ENCODE measurements around the gene UBA7.

The UBA7 gene

DNA sequence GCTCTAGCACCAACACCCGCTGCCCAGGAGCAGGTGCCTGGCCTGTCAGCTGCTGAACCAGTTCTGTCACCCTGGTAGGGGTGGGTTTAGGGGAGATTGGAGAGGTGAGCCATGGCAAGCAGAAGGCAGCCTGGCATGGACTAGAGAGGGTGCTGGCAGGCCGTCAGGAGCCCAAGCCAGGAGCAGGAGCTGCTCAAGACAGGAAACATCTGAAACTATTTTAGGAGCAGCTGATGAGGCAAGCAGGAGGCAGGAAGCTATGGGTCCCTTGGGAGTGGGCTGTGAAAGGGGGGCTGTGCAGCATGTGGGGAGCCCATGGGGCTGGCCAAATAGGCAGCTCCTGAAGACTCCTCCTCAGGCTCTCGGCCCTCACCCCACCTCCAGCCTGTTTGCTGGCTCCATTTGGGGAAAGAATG lies 8.4 kb downstream of the UBA7 start:
- DNase-seq (ENCODE audit: low read depth in 2 of 3, low spot score in 1 of 3) = no peak

GRCh38 chr3:49804141-49805041 lies 9.4 kb downstream of the UBA7 start:
- no peak for DNase-seq (ENCODE audit: low read depth in 2 of 3, low spot score in 1 of 3)

GRCh38 chr3:49803465-49804140 lies 10.2 kb downstream of the UBA7 start:
- peak in 1 of 3 donors; percentile 34 for DNase-seq (ENCODE audit: low read depth in 2 of 3, low spot score in 1 of 3)

DNA sequence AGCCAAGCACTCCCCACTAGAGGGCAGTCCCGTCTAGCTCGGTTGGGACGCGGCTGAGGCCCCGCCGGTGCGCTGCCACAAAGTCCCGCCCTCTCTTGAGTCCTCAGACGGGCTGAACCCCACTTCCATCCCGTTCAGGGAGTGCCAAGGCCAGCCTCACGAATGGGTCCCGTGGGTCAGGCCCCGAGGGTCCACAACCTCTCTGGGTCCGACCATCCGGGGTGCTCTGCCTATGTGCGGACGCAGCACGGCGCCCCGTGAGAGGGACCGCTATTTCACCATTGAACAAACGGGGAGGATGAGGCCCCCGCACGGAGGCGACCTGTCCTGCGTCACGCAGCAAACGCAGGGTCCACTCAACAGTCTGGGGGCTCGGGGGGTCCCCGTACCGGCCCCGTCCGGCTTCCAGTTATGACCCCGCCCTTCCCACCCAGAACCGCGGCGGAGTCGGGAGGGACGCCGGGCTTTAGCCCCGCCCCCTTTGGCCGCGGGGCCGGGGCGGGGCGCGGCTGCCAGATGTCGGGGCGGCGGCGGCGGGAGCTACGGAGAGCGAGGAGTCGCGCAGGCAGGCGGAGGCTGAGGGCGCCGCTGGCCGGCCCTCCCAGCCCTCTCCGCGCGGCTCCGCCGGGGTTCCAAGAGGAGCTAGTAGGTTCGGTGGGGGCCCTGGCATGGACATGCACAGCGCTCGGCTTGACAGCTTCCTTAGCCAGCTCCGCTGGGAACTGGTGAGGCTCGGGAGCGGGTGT lies 10.9 kb downstream of the UBA7 start, which contains the start of gene INKA1:
TSS of gene INKA1 (plus strand) at position 543 of the 746 bp plus-strand sequence. CDS start at position 675, 132 bp downstream.
- DNase-seq (ENCODE audit: low read depth in 2 of 3, low spot score in 1 of 3) = peak; percentile 77 to 91 (median 87)

GRCh38 chr3:49801160-49801559 lies 12.6 kb downstream of the UBA7 start:
- no peak for DNase-seq (ENCODE audit: low read depth in 2 of 3, low spot score in 1 of 3)

GRCh38 chr3:49799761-49800160 lies 14.0 kb downstream of the UBA7 start, which contains the start of gene CDHR4:
CDHR4 (minus strand) TSS chr3:49799873; CDS start chr3:49799812, 61 bp downstream.
- no peak for DNase-seq (ENCODE audit: low read depth in 2 of 3, low spot score in 1 of 3)

DNA sequence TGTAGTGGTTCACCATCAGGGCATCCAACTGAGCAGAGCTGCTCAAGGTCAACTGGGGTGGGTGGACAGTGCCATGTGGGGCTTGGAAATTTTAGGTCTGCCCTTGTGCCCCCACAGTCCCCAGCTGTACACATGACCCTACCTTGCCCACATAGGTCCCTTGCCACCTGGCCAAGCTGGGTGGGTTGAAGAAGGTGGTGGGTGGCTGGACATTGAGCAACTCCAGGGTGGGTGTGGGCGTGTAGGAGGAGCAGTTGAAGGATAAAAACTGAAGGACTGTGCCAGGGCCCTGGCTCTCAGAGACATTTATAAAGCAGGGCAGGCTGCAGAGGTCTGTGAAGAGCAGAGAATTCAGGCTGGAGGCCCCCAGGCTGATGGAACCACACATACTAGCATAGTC lies 14.6 kb downstream of the UBA7 start:
- no peak for DNase-seq (ENCODE audit: low read depth in 2 of 3, low spot score in 1 of 3)

DNA sequence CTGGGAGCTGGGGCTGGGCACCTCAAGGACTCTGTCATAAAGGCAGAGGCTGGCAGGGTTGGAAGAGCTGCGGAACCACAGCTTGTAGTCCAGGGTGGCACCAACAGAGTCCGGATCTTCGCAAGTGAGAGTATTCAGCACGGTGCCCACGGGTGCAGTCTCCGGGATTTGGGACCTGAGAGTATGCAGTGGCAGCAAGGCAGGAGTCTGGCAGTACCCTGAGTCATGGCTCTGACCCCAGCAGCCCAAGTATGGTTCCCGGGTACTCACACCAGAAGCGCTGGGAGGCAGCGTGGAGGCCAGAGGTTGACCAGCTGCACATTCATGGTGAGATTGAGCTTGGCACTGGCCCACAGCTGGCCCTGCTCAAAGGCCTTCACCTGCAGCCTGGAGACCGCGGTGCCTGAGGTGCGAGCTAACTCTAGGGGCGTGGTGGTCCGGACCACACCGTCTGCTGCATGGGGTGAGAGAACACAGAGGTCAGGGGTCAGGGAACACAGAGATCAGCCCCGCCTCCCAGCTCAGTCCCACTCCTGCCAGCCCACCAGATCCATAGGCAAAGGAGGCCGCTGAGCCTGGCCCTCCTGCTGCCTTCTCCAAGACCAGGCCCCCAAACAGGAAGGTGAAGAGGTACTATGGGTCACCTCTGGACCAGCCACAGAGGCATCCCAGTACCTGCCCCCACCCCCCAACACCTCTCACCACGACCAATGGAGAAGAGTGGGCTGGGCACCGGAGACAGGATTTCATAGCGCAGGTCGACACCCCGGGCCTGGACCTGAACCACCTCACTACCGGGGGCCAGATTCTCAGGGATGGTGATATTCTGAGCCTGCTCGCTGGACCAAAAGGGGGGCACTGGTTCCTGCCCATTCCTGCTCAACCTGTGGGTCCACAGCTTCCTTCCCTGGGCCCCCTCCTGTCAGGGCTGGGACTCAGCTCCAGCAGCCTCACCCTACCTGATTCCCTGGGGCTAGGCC lies 18.5 kb downstream of the UBA7 start:
- no peak for DNase-seq (ENCODE audit: low read depth in 2 of 3, low spot score in 1 of 3)

- no peak for DNase-seq (ENCODE audit: low read depth in 2 of 3, low spot score in 1 of 3)
Observed at GRCh38 chr3:49794431-49794830, 19.3 kb downstream of the UBA7 start.

- no peak for DNase-seq (ENCODE audit: low read depth in 2 of 3, low spot score in 1 of 3)
Observed at GRCh38 chr3:49793486-49794085, 20.2 kb downstream of the UBA7 start.

DNA sequence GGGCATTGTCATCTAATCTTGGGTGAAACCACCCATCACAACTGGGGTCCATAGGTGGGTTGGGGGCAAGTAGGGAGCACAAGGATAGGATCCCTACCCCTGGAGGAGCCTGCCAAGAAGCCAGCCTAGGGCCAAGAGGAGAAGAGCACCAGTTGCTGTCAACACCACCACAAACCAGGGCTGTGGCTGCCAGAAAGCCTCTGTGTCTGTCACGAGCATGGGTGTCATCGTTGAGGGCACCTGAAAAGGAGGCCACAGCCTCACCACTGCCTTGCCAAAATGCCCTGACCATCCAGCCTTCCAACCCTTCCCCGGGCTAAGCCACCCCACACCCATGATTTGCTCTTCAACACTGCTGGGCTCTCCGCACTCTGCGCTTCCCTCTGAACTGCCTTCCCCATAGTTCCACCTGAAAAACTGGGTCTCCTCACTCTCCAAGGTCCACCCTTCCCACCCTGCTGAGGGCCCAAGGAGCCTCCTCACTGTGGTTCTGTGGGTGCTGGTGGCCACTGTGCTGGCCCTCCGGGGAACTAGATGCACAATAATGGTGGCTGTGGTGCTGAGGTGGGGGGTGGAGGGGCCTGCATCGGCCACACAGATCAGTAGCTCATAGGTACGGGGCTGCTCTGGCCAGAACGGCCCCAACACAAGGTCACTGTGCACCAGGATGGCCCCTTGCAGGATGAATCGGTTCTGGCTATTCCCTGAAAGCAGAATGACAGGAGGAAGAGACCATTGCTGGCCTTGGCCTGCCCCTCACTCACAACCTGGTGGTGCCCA lies 21.2 kb downstream of the UBA7 start:
- no peak for DNase-seq (ENCODE audit: low read depth in 2 of 3, low spot score in 1 of 3)

GRCh38 chr3:49791571-49791970 lies 22.2 kb downstream of the UBA7 start:
- no peak for DNase-seq (ENCODE audit: low read depth in 2 of 3, low spot score in 1 of 3)

DNA sequence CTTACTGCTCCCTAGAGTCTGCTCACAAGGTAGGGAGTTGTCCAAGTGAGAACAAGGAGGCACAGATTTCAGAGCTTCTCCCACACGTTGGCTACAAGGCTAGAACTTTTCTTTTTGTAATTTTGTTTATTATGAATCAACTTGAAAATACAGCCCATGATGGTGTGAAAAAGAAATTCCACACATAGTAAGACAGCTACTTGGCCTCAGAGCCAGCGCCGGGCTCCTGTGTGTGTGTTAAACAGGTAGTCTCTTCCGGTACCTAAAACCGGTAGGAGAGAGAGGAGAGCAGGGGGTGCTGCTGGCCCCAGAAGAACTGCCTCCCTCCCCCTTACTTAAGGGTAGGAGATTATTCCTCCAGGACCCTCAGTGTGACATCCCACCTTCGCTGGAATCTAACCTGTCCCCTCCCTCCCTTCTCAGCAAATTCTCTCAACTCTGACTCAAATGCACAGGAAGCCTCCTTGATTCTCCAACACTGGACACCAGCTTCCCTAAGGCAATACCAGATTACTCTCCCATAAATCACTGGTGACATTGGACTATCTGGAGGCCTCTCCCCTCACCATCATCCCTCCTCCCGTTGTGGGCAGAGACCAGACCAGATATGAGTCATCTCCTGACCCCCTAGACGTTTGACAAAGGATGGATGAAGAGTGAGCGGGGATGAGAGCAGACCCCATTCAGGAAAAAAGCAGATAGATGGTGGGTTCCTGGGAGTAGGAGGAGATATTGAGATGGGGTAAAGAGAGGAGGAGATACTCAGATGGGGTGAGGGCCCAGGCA lies 22.9 kb downstream of the UBA7 start:
- no peak for DNase-seq (ENCODE audit: low read depth in 2 of 3, low spot score in 1 of 3)

DNA sequence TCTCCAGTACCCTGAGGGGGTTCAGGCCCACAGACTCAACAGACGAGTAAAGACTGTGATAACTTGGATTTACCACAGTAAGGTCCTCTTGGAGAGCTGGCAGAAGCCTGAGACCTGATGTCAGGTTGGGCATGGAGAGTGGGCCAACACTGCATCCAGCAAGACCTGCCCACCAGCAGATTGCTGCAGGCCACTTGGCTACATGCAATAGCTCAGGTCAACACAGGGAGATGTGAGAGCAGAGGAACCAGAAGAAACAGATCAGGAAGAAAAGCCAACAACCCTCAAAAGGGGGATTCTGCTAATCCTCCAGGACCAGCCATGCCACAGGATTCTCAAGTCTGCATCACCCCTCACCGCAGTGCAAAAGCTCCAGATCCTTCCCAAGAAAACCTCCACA lies 25.7 kb downstream of the UBA7 start:
- no peak for DNase-seq (ENCODE audit: low read depth in 2 of 3, low spot score in 1 of 3)

DNA sequence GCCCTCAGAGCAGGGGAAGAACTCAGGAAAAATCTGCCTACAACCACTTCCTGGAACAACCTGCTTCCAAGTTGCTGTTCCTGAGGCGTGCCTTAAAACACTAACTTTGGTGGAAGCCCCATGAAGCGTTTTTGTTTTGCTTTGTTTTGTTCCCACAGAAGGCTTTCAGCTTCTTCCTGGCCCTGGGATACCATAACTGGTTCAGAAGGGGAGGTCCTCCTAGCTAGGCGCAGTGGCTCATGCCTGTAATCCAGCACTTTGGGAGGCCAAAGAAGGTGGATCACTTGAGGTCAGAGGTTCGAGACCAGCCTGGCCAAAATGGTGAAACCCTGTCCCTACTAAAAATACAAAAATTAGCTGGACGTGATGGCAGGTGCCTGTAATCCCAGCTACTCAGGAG lies 26.2 kb downstream of the UBA7 start:
- no peak for DNase-seq (ENCODE audit: low read depth in 2 of 3, low spot score in 1 of 3)

- DNase-seq (ENCODE audit: low read depth in 2 of 3, low spot score in 1 of 3) = no peak
Observed at GRCh38 chr3:49787182-49787464, 26.6 kb downstream of the UBA7 start.

DNA sequence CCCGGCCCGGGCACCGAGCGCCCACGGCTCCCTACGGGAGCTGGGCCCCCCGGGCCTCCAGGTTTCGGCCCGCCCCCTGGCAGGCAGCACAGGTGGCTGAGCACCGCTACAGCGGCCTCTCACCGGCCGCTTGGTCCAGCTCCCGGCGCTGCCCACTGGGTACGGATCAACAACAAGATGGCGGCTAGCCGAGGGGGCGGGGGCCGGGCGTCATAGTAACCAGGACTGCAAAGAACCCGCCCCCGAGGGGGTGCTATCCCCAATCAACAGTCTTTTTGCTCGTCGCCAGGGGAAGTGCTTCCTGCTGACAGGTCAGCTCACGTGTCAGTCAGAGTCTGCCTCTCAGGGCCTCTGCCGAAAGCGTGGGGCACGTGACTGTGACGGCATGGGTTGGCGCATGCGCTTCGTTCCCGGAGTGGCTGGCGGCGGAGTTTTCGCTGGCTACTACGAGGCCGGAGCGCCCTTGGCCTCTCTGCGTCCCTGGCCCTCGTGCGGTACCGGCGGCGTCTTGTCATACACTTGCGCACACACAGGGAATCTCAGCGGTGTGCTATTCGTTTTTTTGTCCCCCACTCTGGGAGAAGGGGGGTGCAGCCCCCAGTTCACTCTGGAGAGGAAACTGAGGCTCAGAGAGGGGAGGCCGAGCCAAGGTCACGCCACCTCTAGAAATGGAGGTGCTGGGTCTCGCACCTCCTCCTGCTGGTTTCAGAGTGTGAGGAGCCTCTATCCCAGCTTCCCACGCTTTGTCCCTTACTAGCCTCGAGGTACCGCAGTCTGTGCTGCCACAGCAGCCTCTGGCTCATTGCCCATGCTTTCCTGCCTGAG lies 27.2 kb downstream of the UBA7 start, which contains the start of gene IP6K1:
TSS of gene IP6K1 (minus strand) at position 186 of the 825 bp plus-strand sequence. CDS start 38,502 bp downstream, outside the sequence.
- peak; percentile 99 to 100 (median 99) for DNase-seq (ENCODE audit: low read depth in 2 of 3, low spot score in 1 of 3)

Data from stimulated activated CD4-positive, alpha-beta T cell treated with anti-CD3 and anti-CD28 coated beads, Interleukin-12 subunit alpha, Interleukin-12 subunit beta, amount 100 ng/mL, for 48 hours (primary cell).